ENCODE measurements around the gene VWA5B1. TPM values are rescaled to one million over a fixed set of nuclear protein-coding genes. Genes with fewer than 3 reads are reported as not detected.

VWA5B1 gene
- total RNA-seq, 1 donor from 2014 or later, result not detected

DNA sequence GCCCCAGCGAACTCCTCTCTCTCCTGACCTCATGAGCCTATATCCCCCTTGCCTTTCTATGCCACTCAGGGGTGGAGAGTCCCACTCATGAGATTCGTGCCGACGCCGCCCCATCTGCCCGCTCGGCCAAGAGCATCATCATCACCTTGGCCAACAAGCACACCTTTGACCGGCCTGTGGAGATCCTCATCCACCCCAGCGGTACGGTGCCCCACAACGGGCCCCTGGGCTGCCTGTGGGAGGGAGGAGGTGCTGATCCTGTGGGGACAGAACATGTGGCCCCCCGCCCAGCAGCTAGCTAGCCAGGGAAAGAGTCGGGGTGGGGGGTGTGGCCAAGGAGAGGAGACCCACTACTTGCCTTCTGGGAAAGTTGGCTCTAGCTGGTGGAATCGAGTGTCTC lies 27.8 kb downstream of the VWA5B1 start:
- no peak overlapping the region for H3K4me3 Mint-ChIP-seq (ENCODE audit: unreplicated experiment)

DNA sequence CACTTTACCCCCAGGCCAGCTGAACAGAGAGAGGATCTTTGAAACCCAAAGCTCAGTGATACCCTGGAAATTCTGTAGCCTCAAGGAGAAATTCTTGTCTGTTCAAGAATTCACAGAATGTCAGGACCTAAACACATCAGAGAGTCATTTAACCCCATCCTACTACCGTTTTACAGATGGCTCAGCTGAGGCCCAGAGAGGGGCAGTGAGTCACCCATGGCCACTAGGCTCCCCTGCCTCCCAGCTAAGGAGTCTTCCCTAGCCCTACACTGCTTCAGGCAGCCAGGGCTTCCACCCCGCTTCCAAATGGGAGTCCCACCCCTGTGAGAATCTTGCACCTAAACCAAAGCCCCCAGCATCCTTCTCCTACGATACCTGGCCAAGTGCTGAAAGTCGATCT lies 28.3 kb downstream of the VWA5B1 start:
- TF ChIP-seq, protein P1, sequence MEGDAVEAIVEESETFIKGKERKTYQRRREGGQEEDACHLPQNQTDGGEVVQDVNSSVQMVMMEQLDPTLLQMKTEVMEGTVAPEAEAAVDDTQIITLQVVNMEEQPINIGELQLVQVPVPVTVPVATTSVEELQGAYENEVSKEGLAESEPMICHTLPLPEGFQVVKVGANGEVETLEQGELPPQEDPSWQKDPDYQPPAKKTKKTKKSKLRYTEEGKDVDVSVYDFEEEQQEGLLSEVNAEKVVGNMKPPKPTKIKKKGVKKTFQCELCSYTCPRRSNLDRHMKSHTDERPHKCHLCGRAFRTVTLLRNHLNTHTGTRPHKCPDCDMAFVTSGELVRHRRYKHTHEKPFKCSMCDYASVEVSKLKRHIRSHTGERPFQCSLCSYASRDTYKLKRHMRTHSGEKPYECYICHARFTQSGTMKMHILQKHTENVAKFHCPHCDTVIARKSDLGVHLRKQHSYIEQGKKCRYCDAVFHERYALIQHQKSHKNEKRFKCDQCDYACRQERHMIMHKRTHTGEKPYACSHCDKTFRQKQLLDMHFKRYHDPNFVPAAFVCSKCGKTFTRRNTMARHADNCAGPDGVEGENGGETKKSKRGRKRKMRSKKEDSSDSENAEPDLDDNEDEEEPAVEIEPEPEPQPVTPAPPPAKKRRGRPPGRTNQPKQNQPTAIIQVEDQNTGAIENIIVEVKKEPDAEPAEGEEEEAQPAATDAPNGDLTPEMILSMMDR (IDR thresholded peaks at IDR 0.05), result no peak
- Mint-ChIP-seq H3K4me3 (ENCODE audit: unreplicated experiment) (no peak overlapping the region), H3K27me3 (ENCODE audit: low read depth) (peaks cover 47% of the 10 kb centered on the region), H3K9me3 (ENCODE audit: low read depth) (no peaks in the 10 kb centered on the region), H3K36me3 (ENCODE audit: low read depth) (no peaks in the 10 kb centered on the region), H3K27ac (ENCODE audit: unreplicated experiment) (no peak overlapping the region), H3K4me1 (ENCODE audit: low read depth) (no peaks in the 10 kb centered on the region)
- no peak for DNase-seq (ENCODE audit: low spot score)

More for the DNA sequence above, 27.8 kb downstream of the VWA5B1 start:
- H3K27ac Mint-ChIP-seq (ENCODE audit: unreplicated experiment), result no peak overlapping the region
- H3K36me3 Mint-ChIP-seq (ENCODE audit: low read depth), result no peaks in the 10 kb centered on the region
- no peaks in the 10 kb centered on the region for H3K4me1 Mint-ChIP-seq (ENCODE audit: low read depth)
- H3K9me3 Mint-ChIP-seq (ENCODE audit: low read depth), result no peaks in the 10 kb centered on the region
- peaks cover 51% of the 10 kb centered on the region for H3K27me3 Mint-ChIP-seq (ENCODE audit: low read depth)
- TF ChIP-seq, protein P1 (IDR thresholded peaks at IDR 0.05), result no peak
- no peak for DNase-seq (ENCODE audit: low spot score)

DNA sequence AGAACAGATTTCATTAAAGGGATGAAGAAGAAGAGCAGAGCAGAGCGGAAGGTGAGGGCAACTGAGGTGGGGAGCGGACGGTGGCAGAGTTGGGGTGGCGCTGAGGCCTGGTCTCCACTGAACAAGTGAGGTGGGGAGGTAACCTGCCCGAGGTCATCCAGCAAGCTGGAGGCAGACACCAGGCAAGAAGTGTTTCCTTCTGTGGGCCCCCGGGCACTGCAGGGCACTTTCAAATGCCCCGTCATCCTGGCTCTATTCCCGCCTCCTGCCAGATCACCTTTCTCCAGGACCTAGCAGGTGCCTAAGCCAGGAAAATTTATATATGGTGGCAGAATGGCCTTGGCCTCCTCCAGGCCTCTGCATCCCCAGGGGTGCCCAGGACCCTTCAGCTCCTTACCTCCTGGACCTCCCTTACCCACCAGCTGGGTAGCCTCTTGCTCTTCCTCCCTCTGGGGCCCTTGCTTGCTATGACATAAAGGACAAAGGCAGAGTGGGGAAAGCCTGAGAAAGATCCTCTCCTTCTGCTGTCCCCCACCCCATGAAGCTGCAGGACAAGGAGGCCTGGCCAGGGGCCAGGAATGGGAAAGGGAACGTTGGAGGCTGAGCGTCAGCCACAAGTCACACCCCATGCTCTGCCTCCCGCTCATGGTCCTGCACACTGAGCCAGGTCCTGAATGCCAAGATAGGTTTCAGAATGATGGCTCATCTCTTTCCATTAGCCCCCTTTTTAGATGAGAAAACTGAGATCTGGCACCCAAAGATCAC lies 29.0 kb downstream of the VWA5B1 start:
- H3K9me3 Mint-ChIP-seq (ENCODE audit: low read depth), result no peaks in the 10 kb centered on the region
- no peak overlapping the region for H3K27ac Mint-ChIP-seq (ENCODE audit: unreplicated experiment)
- peaks cover 50% of the 10 kb centered on the region for H3K27me3 Mint-ChIP-seq (ENCODE audit: low read depth)
- no peak for DNase-seq (ENCODE audit: low spot score)
- no peaks in the 10 kb centered on the region for H3K36me3 Mint-ChIP-seq (ENCODE audit: low read depth)
- H3K4me3 Mint-ChIP-seq (ENCODE audit: unreplicated experiment), result no peak overlapping the region
- TF ChIP-seq, protein P1 (IDR thresholded peaks at IDR 0.05), result no peak
- no peaks in the 10 kb centered on the region for H3K4me1 Mint-ChIP-seq (ENCODE audit: low read depth)

DNA sequence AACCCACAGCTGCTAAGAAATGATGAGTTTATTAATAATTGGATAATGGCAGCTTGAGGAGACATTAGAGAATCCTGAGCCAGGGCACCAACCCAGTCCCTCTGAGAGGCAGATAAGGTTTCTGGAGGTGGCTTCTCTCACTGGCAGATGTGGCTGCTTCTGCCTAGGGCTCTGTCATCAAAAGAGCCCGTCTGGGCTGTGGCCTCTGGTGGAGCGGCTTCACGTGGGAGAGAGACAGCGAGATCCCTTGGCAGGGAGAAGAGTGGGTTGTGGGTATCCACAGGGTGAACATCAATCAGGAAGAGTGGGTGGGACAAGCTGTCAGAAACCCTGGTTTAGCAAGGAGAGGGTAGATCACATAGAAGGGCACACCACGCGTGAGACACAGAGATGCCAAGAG lies 30.0 kb downstream of the VWA5B1 start:
- H3K4me3 Mint-ChIP-seq (ENCODE audit: unreplicated experiment), result no peak overlapping the region
- H3K9me3 Mint-ChIP-seq (ENCODE audit: low read depth), result no peaks in the 10 kb centered on the region
- H3K27me3 Mint-ChIP-seq (ENCODE audit: low read depth), result peaks cover 51% of the 10 kb centered on the region
- TF ChIP-seq, protein P1 (IDR thresholded peaks at IDR 0.05), result no peak
- H3K36me3 Mint-ChIP-seq (ENCODE audit: low read depth), result no peaks in the 10 kb centered on the region
- H3K27ac Mint-ChIP-seq (ENCODE audit: unreplicated experiment), result no peak overlapping the region
- DNase-seq (ENCODE audit: low spot score), result no peak
- no peaks in the 10 kb centered on the region for H3K4me1 Mint-ChIP-seq (ENCODE audit: low read depth)

DNA sequence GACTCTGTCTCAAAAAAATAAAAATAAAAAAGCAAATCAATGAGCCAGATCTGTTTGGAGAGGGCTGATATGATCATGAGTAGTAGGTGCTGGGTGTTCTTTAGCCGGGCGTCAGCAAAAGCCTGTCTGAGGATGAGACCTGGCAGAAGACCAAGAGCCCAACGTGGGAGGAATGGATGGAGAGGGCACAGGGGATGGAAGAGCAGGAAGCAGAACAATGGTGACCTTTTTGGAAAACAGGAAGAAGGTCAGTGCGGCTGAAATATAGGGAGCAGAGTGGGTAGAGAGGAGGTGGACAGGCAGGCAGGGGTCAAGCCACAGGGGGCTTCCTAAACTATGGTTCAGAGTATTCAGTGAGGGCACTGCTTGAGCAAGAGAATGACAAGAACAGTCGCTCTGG lies 30.9 kb downstream of the VWA5B1 start:
- TF ChIP-seq, protein P1 (IDR thresholded peaks at IDR 0.05), result no peak
- no peaks in the 10 kb centered on the region for H3K4me1 Mint-ChIP-seq (ENCODE audit: low read depth)

More for the DNA sequence above, 30.9 kb downstream of the VWA5B1 start:
- Mint-ChIP-seq H3K36me3 (ENCODE audit: low read depth) (no peaks in the 10 kb centered on the region), H3K27ac (ENCODE audit: unreplicated experiment) (no peak overlapping the region), H3K27me3 (ENCODE audit: low read depth) (peaks cover 55% of the 10 kb centered on the region), H3K9me3 (ENCODE audit: low read depth) (no peaks in the 10 kb centered on the region), H3K4me3 (ENCODE audit: unreplicated experiment) (no peak overlapping the region)
- no peak for DNase-seq (ENCODE audit: low spot score)
